HG03280 (cell line): Measurements from ENCODE around the gene GFOD1.
"Not testable (repeated sequence)": the region's sequence is repeated elsewhere in the genome, so short reads cannot be mapped to it uniquely, and the experiment has no call there.

Experiments
- ATAC-seq: cut with Tn5 transposase; IDR thresholded peaks from one replicate; pipeline ENCODE4 v1.9.1; 2021; ENCODE audit warnings: mild to moderate bottlenecking, moderate library complexity; ENCODE audit not compliant: unreplicated experiment

Gene GFOD1

DNA sequence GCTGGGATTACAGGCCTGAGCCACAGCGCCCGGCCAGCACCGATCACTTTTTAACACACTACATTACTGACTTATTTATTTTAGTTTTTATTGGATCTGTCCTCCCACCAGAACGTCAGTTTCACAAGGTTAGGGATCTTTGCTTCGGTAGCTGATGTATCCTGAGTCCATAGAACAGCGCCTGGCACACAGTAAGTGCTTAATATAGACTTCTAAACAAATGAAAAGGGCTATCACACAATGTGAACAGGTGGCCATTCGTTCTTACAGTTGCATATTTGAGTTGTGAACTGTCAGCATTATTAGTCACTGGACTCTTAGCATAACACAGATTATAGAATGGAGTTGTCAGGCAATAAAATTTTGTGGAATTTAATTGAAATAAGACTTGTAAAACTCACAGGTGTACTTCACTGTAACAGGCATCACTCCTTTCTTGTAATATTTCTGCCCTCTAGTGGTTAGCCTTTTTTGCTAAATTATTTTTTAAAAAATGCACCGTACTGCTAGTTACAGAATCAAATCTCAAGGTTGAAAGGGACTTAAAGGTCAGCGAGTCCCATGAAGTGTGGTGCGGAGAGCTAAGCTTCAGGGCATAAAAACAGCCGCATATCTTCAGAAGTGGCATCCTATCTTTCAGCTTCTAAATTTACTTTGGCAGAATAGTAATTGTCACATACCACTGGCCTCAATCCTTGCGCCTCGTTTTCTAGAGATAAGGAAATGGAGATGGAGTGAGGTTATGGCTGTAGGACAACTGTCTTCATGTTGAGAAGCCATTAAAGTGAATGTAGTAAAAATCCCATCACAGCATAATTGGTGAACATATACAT is 155.7 kb downstream of the GFOD1 start:
- ATAC-seq = no peak

DNA sequence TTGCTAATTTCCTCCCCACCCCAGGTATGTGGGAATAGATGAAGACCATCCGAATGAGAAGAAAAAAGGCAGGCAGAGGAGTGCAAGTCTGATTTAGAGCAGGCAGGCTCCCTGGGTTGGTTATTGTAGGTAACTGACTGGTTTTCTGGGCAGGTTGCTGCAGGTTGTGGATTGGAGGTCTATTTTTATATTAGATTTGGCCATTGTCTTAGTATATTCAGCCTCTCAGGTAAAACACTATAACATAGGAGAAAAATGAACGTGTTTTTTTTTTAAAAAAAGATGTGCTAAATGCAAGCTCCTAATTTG is 158.6 kb downstream of the GFOD1 start:
- no peak for ATAC-seq

DNA sequence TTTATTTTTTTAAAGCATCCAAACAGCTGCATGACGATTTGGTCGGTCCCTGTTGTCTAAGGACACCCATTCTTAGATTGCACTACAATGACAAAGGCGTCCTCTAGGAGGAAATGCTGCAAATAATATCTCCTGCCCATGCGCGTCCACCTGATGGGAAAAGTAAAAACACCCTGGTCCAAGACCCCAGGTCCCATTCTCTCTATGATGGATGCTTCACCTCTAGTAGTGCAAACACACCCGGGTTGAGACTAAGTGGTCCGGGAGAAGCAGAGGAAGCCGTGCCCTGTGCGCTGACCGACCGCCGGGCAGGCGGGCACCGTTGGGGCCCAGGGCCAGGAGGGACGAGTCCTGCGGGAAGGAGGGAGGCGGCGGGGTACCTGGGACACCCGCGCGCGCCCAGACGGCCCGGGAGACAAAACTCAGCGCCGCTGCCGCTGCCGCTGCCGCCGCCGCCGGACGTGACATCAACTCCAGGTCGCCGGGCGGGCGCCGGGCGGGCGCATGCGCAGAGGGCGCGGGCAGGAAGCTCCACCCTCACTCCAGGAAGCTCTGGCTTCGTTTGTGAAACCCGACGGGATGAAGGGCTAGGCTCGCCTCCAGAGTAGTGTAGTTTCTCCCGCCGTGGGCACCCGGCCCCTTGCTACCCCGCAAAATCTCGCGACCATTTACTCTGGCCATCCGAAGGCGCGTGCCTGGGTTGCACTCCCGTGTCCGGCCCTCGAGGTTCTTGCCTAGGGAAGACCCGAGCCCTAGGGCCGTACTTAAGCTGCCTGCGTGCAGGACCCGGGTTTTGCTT is 159.1 kb downstream of the GFOD1 start, which contains the start of gene TBC1D7:
TBC1D7 (minus strand) TSS at position 462 of the 799 bp plus-strand sequence. CDS start 1,639 bp downstream, outside the sequence.
- peak; percentile 91 for ATAC-seq

DNA sequence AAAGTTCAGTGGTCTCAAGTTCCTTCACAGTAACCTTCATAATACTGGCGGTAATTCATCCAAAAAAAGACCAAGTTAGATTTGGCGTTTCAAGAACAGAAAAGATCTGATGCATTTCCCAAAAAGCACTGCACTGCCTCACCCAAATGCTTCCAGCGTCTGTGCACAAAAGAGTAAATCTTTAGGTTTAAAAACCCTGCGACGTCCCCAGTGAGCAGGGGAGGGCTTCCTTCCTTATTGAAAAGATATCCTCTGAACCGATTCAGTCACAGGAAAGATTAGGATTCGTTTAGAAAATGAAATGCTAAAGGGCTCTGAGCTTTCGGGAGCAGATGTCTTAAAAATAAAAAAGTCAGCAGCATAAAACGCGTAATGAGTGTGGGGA is 159.7 kb downstream of the GFOD1 start:
- ATAC-seq = no peak

DNA sequence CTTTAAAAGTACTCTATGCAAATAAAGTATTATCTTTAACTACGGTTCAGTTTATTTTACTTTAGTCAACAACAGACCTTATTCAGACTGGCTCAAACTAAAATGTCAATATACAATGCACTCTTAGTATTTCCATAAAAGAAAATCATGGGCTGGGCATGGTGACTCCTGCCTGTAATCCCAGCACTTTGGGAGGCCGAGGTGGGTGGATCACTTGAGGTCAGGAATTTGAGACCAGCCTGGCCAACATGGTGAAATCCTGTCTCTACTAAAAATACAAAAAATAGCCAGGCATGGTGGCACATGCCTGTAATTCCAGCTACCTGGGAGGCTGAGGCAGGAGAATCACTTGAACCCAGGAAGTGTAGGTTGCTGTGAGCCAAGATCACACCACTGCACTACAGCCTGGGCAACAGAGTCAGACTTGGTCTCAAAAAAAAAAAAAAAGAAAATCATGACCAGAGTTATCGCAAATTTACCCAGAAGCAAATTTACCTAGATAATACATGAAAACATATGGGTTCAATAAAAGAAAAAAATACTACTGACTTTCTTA is 161.3 kb downstream of the GFOD1 start:
- not testable (repeated sequence) for ATAC-seq

DNA sequence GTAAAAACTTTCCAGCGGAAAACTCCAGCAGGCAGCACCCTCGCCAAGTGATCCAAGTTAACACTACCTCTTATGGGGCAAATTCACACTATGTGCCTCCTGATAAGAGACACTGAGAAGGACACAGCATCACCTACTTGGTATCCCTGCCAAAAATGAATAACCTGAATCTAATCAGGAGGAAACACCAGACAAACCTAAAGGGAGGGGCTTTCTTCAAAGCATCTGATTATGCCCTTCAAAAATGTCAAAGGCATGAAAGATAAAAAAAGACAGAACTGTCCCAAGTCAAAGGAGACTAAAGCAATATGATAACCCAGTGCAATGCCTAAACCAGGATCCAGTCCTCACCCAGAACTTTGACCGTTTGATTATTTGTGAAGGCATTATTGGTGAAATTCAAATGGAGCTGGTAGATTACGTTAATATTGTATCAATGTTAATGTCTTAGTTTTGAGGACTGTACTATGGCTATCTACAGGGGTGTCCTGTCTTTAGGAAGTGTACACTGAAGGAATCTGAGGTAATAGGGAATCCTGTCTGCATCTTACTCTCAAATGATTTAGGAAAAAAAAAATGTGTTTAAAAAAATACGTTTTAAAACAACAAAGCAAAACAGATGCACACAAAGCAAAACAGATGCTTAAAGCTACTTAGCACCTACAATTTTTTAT is 167.4 kb downstream of the GFOD1 start:
- no peak for ATAC-seq

DNA sequence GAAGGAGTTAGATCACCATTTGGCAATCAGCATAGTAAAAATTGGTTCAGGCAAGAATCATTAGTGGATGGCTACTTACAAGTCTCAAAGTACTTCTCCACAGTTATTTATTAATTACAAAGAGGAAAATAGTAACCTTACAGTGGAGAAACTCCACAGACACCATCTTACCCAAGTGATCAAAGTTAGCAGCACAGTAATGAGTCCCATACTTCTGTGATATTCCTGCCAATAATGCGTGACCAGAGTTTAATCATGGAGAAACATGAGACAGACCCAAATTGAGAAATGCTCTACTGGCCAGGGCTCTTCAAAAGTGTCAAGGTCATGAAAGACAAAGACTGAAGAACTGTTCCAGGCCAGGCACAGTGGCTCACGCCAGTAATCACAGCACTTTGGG is 168.6 kb downstream of the GFOD1 start:
- no peak for ATAC-seq

DNA sequence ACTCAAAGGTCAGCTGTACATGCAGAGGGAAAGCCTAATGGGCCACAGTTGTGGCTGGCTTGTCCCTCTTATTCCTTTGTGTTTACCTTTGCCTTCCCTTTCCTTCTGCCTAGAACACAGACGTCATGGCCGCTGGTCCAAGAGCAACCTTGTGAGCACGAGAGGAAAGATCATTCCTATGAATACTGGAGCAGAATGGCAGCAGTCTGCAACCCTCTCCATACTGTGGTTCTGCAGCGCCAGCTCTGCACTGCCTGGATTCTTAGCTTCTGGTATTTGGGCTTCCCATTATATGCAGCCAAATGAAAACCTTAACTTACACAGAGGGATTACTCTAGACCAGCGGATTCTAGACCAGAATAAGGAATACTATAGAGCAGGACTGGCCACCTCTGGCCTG is 171.5 kb downstream of the GFOD1 start:
- ATAC-seq = no peak

DNA sequence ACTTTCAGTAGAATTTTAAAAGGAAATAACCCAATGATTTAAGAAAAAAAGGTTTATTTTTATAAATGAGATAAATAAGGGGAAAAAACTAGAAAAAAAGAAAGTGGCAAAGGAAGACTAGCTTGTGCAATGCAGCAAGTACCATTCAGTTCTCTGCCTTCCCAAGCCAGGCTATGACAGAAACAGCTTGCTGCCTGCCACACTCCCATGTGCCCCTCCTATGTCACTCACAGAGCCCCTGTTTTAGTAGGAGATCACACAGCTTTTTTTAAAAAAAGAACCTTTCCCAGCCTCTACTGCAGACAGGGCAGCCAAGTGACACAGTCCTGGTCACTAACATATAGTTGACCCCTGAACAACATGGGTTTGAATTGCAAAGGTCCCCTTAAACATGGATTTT is 172.6 kb downstream of the GFOD1 start:
- no peak for ATAC-seq

DNA sequence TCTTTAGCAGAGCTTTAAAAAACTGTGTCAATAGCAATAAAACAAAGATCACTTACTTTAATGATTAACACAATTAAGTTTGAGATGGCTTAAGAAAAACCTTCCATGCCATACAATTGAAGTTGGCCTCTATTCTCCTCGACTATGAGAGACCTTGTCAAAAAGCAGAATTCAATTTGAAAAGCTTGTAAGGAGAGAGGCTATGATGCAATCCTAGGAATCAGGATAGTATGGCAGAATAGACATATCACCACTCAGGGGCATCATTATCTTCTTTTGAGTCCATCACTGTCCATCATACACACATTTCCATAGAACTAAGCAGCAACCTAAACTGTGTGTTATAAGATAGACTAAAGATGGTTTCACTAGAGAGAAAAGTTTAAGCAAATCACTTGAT is 176.2 kb downstream of the GFOD1 start:
- no peak for ATAC-seq

DNA sequence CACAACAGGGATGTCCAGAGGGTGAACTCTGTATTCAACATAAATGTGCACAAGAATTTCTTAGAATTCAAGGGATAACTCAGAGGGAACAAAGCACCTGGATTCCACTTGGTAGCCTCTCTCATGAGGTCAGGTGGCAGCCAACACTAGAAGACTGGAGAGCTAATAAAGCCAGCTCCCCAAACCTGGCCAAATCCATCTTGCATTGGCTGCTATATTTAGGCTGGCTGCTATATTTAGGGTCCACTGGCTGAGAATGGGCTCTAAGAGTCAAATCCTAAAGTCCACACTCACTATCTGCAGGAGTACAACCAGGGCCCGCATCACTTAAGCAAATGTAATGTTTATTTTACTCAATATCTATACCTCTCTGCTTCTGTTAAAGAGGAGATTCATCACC is 179.1 kb downstream of the GFOD1 start:
- no peak for ATAC-seq
